Neuronal stem cell (in vitro differentiated cells): Measurements from ENCODE around the gene SNX12.

ENCODE experiments used
- DNase-seq: peaks from one replicate; pipeline ENCODE4 v3.0.0-alpha.2; 2013; ENCODE audit warnings: low spot score
- H2AFZ ChIP-seq: one replicate; pipeline ENCODE4 v1.6.1; 2013; ENCODE audit warnings: mild to moderate bottlenecking, low read length, inconsistent platforms
- H2AK5ac ChIP-seq: 2 replicates; pipeline ENCODE4 v1.6.1; 2013; ENCODE audit warnings: low read depth, mild to moderate bottlenecking, inconsistent platforms, low read length, moderate library complexity, mixed read lengths
- H2BK120ac ChIP-seq: 2 replicates; pipeline ENCODE4 v1.6.1; 2013; ENCODE audit warnings: low read depth, mild to moderate bottlenecking, inconsistent platforms, low read length, moderate library complexity, mixed read lengths
- H2BK12ac ChIP-seq: one replicate; pipeline ENCODE4 v1.6.1; 2013; ENCODE audit warnings: low read length, inconsistent platforms
- H2BK15ac ChIP-seq: 2 replicates; pipeline ENCODE4 v1.6.1; 2013; ENCODE audit warnings: mild to moderate bottlenecking, low read length, inconsistent platforms, mixed read lengths
- H2BK5ac ChIP-seq: one replicate; pipeline ENCODE4 v1.6.1; 2013; ENCODE audit warnings: inconsistent platforms, mild to moderate bottlenecking, low read length, moderate library complexity
- H3K14ac ChIP-seq: one replicate; pipeline ENCODE4 v1.6.1; 2013; ENCODE audit warnings: low read length, inconsistent platforms
- H3K18ac ChIP-seq: 2 replicates; pipeline ENCODE4 v1.6.1; 2013; ENCODE audit warnings: low read length, inconsistent platforms
- H3K23ac ChIP-seq: 2 replicates; pipeline ENCODE4 v1.6.1; 2013; ENCODE audit warnings: low read depth, mild to moderate bottlenecking, mixed read lengths, low read length, inconsistent platforms; ENCODE audit not compliant: poor library complexity
- H3K27ac ChIP-seq: replicated peaks from 3 replicates; pipeline ENCODE4 v1.5.1; 2013; ENCODE audit warnings: low read length, inconsistent platforms
- H3K27me3 ChIP-seq, 3 experiments: 2 replicates each; pipeline ENCODE4 v1.6.1; 2013; ENCODE audit warnings: low read length in 3 of 3, mild to moderate bottlenecking in 2 of 3, inconsistent platforms in 1 of 3, low read depth in 1 of 3, mixed read lengths in 1 of 3, moderate library complexity in 1 of 3; ENCODE audit not compliant: control insufficient read depth in 3 of 3, insufficient read depth in 3 of 3
- H3K36me3 ChIP-seq, 2 donors: replicated peaks in 1 of 2; 2 replicates each; pipeline ENCODE4 v1.6.1; 2013; ENCODE audit warnings: low read length in 2 of 2; ENCODE audit not compliant: control insufficient read depth in 2 of 2, insufficient read depth in 2 of 2
- H3K4ac ChIP-seq: 2 replicates; pipeline ENCODE4 v1.6.1; 2013; ENCODE audit warnings: inconsistent platforms, mild to moderate bottlenecking, low read length, moderate library complexity
- H3K4me1 ChIP-seq, 2 donors: 1 replicate in 1 of 2; 2 replicates in 1 of 2; pipeline ENCODE4 v1.6.1; 2013; ENCODE audit warnings: low read length in 2 of 2, low read depth in 1 of 2; ENCODE audit not compliant: control insufficient read depth in 2 of 2, insufficient read depth in 1 of 2
- H3K4me2 ChIP-seq: one replicate; pipeline ENCODE4 v1.6.1; 2013; ENCODE audit warnings: mild to moderate bottlenecking, low read length, inconsistent platforms; ENCODE audit not compliant: insufficient read depth, poor library complexity, severe bottlenecking
- H3K4me3 ChIP-seq, 2 donors: 2 replicates each; pipeline ENCODE4 v1.5.1; 2013; ENCODE audit warnings: low read length in 2 of 2, mild to moderate bottlenecking in 2 of 2, inconsistent platforms in 1 of 2, moderate library complexity in 1 of 2
- H3K79me1 ChIP-seq: one replicate; pipeline ENCODE4 v1.6.1; 2013; ENCODE audit warnings: low read depth, mild to moderate bottlenecking, inconsistent platforms, low read length, moderate library complexity
- H3K9ac ChIP-seq: one replicate; pipeline ENCODE4 v1.6.1; 2013; ENCODE audit warnings: mild to moderate bottlenecking, low read depth, low read length, inconsistent platforms; ENCODE audit not compliant: poor library complexity
- H3K9me3 ChIP-seq, 2 donors: replicated peaks in 1 of 2; 2 replicates each; pipeline versions ENCODE3 to v1.6.1; 2013; ENCODE audit warnings: low read length in 2 of 2, mild to moderate bottlenecking in 2 of 2, inconsistent platforms in 1 of 2, low read depth in 1 of 2, mixed read lengths in 1 of 2, moderate library complexity in 1 of 2; ENCODE audit not compliant: control insufficient read depth in 2 of 2, insufficient read depth in 1 of 2
- H4K8ac ChIP-seq: one replicate; pipeline ENCODE4 v1.6.1; 2013; ENCODE audit warnings: low read depth, mild to moderate bottlenecking, inconsistent platforms, low read length, moderate library complexity
- H4K91ac ChIP-seq: one replicate; pipeline ENCODE4 v1.6.1; 2013; ENCODE audit warnings: low read length, low read depth, mild to moderate bottlenecking, inconsistent platforms; ENCODE audit not compliant: poor library complexity
- WGBS, 2 donors: extraction: QIAGEN DNeasy Blood & Tissue Kit; methylation state at CpG; one replicate each; pipeline ENCODE4 v1.1.7; 2013; ENCODE audit warnings: missing lambda C conversion rate in 2 of 2, mixed read lengths in 1 of 2; ENCODE audit not compliant: insufficient read length in 2 of 2, insufficient replicate concordance in 1 of 2; ENCODE audit errors: extremely low coverage in 2 of 2; 5-methylcytosine and 5-hydroxymethylcytosine counted together

The SNX12 gene

DNA sequence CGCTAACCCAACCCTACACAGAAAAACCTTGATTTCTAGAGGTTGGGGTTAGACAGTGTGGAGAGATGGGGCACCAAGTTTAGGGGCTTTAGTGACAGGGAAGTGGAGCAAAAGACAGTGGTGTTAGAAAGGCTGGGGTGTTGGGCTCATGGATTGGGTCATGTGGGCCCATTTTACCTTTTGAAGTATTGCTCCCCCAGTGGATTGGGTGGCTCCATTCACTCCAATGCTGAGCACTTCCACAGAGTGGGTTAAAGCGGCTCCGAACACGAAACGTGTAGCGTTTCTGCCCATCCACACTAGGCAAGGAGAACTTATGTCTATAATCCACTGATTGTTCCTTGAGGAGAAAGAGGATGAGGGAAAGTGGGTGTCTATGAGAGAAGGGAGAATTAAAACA, 40.9 kb upstream of the SNX12 start:
- Histone ChIP-seq H3K27me3 (peaks cover 0 to 15% (median 0%) of the 10 kb centered on the region in 3 experiments), H2BK15ac (no peak overlapping the region), H3K4ac (no peak overlapping the region)

GRCh38 chrX:71107762-71108360, 39.7 kb upstream of the SNX12 start:
- no peak for DNase-seq
- H3K27ac ChIP-seq: no peak overlapping the region
- peaks cover 12 to 14% of the 10 kb centered on the region in 2 donors for H3K4me1 ChIP-seq
- no peak overlapping the region for H2BK15ac ChIP-seq
- no peaks in the 10 kb centered on the region for H3K79me1 ChIP-seq
- H4K8ac ChIP-seq: peak overlapping the region; percentile 1
- no peak overlapping the region for H3K4ac ChIP-seq
- no peak overlapping the region for H2BK12ac ChIP-seq
- H3K9me3 ChIP-seq: no peaks in the 10 kb centered on the region
- H2AFZ ChIP-seq: peak overlapping the region; percentile 66
- no peak overlapping the region for H3K23ac ChIP-seq
- no peak overlapping the region for H3K4me2 ChIP-seq
- H2BK120ac ChIP-seq: no peak overlapping the region
- no peaks in the 10 kb centered on the region for H3K36me3 ChIP-seq
- peaks cover 0 to 15% (median 0%) of the 10 kb centered on the region in 3 experiments for H3K27me3 ChIP-seq
- H4K91ac ChIP-seq: no peak overlapping the region
- H2BK5ac ChIP-seq: no peak overlapping the region
- H2AK5ac ChIP-seq: no peak overlapping the region
- H3K9ac ChIP-seq: no peak overlapping the region
- H3K18ac ChIP-seq: no peak overlapping the region
- WGBS, 2 donors: no CpG with 5 or more reads among the region's 9 CpGs
- no peak overlapping the region for H3K4me3 ChIP-seq
- no peak overlapping the region for H3K14ac ChIP-seq

More for the DNA sequence above, 40.9 kb upstream of the SNX12 start:
- Histone ChIP-seq H3K9me3 (no peaks in the 10 kb centered on the region), H3K4me3 (no peak overlapping the region), H3K4me2 (no peak overlapping the region), H3K9ac (no peak overlapping the region), H3K27ac (no peak overlapping the region), H2BK120ac (no peak overlapping the region), H2AK5ac (no peak overlapping the region), H4K91ac (no peak overlapping the region), H3K4me1 (peaks cover 4 to 8% of the 10 kb centered on the region in 2 donors), H4K8ac (no peak overlapping the region), H2BK5ac (no peak overlapping the region), H3K23ac (no peak overlapping the region), H3K36me3 (no peaks in the 10 kb centered on the region), H3K14ac (no peak overlapping the region), H3K18ac (no peak overlapping the region), H3K79me1 (no peaks in the 10 kb centered on the region), H2BK12ac (no peak overlapping the region), H2AFZ (no peak overlapping the region)
- 100% methylated on average over 1 of the region's 6 CpGs; no CpG with 5 or more reads in 1 of the 2 donors for WGBS, 2 donors
- no peak for DNase-seq

DNA sequence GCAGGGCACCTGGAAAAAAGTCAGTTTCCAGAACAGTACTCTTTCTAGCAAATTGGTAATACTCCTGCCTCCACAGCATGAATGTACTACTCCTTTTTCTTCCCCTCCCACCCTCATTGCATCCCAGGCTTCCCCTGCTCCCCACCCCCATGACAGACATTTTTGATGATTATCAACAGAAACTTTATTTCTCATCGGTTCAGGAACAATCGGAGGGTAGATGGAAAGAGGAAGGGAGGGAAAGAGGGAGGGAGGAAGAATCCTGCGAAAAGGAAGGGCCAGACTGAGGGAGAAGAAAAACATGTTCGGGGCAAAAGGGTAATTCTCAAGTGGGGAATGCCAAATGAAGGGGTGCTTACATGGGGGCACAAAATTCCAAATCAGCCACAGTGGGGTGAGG, 39.1 kb upstream of the SNX12 start:
- WGBS, 2 donors: no CpG with 5 or more reads among the region's 4 CpGs
- no peak overlapping the region for H3K27ac ChIP-seq
- peaks cover 0 to 18% (median 0%) of the 10 kb centered on the region in 3 experiments for H3K27me3 ChIP-seq
- no peak overlapping the region for H3K4me2 ChIP-seq
- H4K91ac ChIP-seq: no peak overlapping the region
- H3K9me3 ChIP-seq: no peaks in the 10 kb centered on the region
- no peak overlapping the region for H3K14ac ChIP-seq
- no peak overlapping the region for H3K18ac ChIP-seq
- H4K8ac ChIP-seq: no peak overlapping the region
- H2BK5ac ChIP-seq: no peak overlapping the region
- H3K79me1 ChIP-seq: no peaks in the 10 kb centered on the region
- no peak overlapping the region for H3K4me3 ChIP-seq
- H2AK5ac ChIP-seq: no peak overlapping the region
- no peak for DNase-seq
- no peak overlapping the region for H3K4ac ChIP-seq
- no peak overlapping the region for H2BK15ac ChIP-seq
- no peak overlapping the region for H3K9ac ChIP-seq
- no peaks in the 10 kb centered on the region for H3K36me3 ChIP-seq
- H3K4me1 ChIP-seq: peaks cover 14 to 16% of the 10 kb centered on the region in 2 donors
- H2AFZ ChIP-seq: no peak overlapping the region
- H2BK12ac ChIP-seq: no peak overlapping the region
- no peak overlapping the region for H3K23ac ChIP-seq
- no peak overlapping the region for H2BK120ac ChIP-seq

DNA sequence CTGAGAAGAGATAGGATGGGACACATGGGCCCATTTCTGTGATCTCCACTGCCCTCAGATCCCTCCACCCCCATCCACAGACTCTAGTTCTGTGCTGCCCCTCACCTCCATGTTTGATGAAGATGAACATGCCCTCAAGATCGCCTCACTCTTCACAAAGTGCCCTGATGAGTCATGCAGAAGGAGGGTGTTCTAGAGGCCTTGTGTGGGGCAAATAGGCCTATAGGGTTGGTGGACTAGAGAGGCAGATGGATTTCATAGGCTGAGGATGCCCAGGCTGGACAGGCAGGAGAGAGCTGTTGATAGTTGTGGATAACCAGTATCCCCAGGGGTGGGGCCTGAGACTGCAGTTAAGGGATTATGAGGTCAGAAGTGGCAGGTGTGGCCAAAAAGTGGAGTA, 38.3 kb upstream of the SNX12 start, which contains the start of gene CXorf65:
CXorf65 (minus strand) TSS at position 314 of the 400 bp plus-strand sequence; CDS start at position 130, 184 bp downstream.
- no peak within 1 kb of the TSS for H3K4ac ChIP-seq
- no CpG with 5 or more reads among the region's 1 CpG for WGBS, 2 donors

More for the DNA sequence above, 38.3 kb upstream of the SNX12 start, which contains the start of gene CXorf65:
- H3K27me3 ChIP-seq: peaks cover 0 to 15% (median 0%) of the 10 kb centered on the region in 3 experiments
- no peak within 1 kb of the TSS for H2BK120ac ChIP-seq
- DNase-seq: no peak
- no peak within 1 kb of the TSS for H2BK15ac ChIP-seq
- no peaks in the 10 kb centered on the region for H3K9me3 ChIP-seq
- H4K8ac ChIP-seq: no peak within 1 kb of the TSS
- no peak within 1 kb of the TSS for H3K9ac ChIP-seq
- H3K36me3 ChIP-seq: no peaks in the 10 kb centered on the region
- no peaks in the 10 kb centered on the region for H3K79me1 ChIP-seq
- H2AFZ ChIP-seq: peak within 1 kb of the TSS; percentile 66
- H2BK12ac ChIP-seq: no peak within 1 kb of the TSS
- H3K18ac ChIP-seq: no peak within 1 kb of the TSS
- H2AK5ac ChIP-seq: no peak within 1 kb of the TSS
- H4K91ac ChIP-seq: no peak within 1 kb of the TSS
- no peak within 1 kb of the TSS for H3K14ac ChIP-seq
- H2BK5ac ChIP-seq: no peak within 1 kb of the TSS
- no peak within 1 kb of the TSS for H3K27ac ChIP-seq
- no peak within 1 kb of the TSS for H3K4me3 ChIP-seq
- no peak within 1 kb of the TSS for H3K23ac ChIP-seq
- peaks cover 14 to 16% of the 10 kb centered on the region in 2 donors for H3K4me1 ChIP-seq
- H3K4me2 ChIP-seq: no peak within 1 kb of the TSS
